ENCODE data around the gene CELSR3.

DNA sequence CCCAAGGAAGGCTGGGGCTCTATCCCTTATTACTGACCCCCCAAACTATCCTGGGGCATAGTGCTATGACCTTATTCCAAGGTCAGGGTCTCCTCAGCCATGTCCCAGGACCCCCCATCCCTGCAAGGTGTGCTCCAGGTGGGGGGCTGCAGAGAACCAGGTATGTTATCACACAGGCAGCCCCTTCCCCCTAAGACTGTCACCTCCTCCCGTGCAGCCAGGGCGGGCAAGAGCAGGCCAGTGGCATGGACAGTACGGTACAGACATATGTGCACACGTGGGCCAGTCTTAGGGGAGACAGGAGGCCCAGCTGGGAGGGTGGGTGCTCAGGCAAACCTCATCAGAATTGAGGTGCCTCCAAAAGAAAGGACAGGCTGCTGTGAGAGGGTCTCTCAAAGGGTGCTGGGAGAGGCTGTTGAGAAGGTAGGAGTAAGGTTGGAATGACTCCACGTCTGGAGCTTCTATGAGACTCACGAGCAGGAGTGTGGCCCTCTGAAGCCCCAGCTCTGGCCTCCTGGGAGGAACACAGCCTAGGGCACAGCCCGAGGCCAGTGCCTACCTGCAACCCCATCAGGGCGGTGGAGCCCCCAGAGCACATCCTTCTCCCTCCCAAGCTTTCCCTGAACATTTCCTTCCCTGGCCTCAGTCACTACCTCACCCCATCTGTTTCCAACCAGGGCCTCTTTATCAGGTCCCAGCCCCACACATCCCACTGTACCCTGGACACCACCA is 65.8 kb downstream of the CELSR3 start:
- TF ChIP-seq, protein P1, sequence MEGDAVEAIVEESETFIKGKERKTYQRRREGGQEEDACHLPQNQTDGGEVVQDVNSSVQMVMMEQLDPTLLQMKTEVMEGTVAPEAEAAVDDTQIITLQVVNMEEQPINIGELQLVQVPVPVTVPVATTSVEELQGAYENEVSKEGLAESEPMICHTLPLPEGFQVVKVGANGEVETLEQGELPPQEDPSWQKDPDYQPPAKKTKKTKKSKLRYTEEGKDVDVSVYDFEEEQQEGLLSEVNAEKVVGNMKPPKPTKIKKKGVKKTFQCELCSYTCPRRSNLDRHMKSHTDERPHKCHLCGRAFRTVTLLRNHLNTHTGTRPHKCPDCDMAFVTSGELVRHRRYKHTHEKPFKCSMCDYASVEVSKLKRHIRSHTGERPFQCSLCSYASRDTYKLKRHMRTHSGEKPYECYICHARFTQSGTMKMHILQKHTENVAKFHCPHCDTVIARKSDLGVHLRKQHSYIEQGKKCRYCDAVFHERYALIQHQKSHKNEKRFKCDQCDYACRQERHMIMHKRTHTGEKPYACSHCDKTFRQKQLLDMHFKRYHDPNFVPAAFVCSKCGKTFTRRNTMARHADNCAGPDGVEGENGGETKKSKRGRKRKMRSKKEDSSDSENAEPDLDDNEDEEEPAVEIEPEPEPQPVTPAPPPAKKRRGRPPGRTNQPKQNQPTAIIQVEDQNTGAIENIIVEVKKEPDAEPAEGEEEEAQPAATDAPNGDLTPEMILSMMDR (conservative IDR thresholded peaks at IDR 0.05; ENCODE audit: low read depth, low read length) = no peak
- TF ChIP-seq RCOR1 (IDR thresholded peaks at IDR 0.05; ENCODE audit: insufficient replicate concordance, low read length) = no peak
- TF ChIP-seq MXI1 (IDR thresholded peaks at IDR 0.05; ENCODE audit: borderline replicate concordance, low read depth, low read length) = no peak
- no peak for TF ChIP-seq FOS (IDR thresholded peaks at IDR 0.05; ENCODE audit: low read depth, low read length)
- TF ChIP-seq POLR2A (IDR thresholded peaks at IDR 0.05; ENCODE audit: low read depth, low read length) = no peak
- no peak for TF ChIP-seq SMC3 (IDR thresholded peaks at IDR 0.05; ENCODE audit: low read depth, low read length)
- TF ChIP-seq, protein P2, sequence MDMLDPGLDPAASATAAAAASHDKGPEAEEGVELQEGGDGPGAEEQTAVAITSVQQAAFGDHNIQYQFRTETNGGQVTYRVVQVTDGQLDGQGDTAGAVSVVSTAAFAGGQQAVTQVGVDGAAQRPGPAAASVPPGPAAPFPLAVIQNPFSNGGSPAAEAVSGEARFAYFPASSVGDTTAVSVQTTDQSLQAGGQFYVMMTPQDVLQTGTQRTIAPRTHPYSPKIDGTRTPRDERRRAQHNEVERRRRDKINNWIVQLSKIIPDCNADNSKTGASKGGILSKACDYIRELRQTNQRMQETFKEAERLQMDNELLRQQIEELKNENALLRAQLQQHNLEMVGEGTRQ (IDR thresholded peaks at IDR 0.05; ENCODE audit: low read depth, low read length) = no peak
- no peak for TF ChIP-seq RAD21 (IDR thresholded peaks at IDR 0.05; ENCODE audit: low read length)
